HUES64 (cell line): ENCODE measurements around the gene TMEM187.

ENCODE experiments used
- H3K27ac ChIP-seq: 2 replicates; pipeline ENCODE4 v1.7.0; 2013; ENCODE audit warnings: low read depth, low read length, inconsistent platforms
- H3K27me3 ChIP-seq: 2 replicates; pipeline ENCODE4 v1.6.1; 2013; ENCODE audit warnings: mild to moderate bottlenecking, low read length; ENCODE audit not compliant: insufficient read depth
- H3K36me3 ChIP-seq: 2 replicates; pipeline ENCODE4 v1.6.1; 2013; ENCODE audit warnings: mild to moderate bottlenecking, low read length; ENCODE audit not compliant: insufficient read depth
- H3K4me1 ChIP-seq: 2 replicates; pipeline ENCODE4 v1.6.1; 2013; ENCODE audit warnings: mild to moderate bottlenecking, low read length, moderate library complexity; ENCODE audit not compliant: insufficient read depth
- H3K4me3 ChIP-seq: 2 replicates; pipeline ENCODE4 v1.5.1; 2013; ENCODE audit warnings: mild to moderate bottlenecking, low read length, moderate library complexity
- H3K9ac ChIP-seq: 2 replicates; pipeline ENCODE4 v1.6.1; 2013; ENCODE audit warnings: mild to moderate bottlenecking, low read depth, low read length
- H3K9me3 ChIP-seq: 2 replicates; pipeline ENCODE4 v1.6.1; 2013; ENCODE audit warnings: low read depth, low read length; ENCODE audit not compliant: insufficient read depth
- WGBS: fragments of 150-250, 120-280 bp; methylation state at CpG from one replicate; pipeline ENCODE4 v1.1.7; 2013; ENCODE audit warnings: missing lambda C conversion rate; 5-methylcytosine and 5-hydroxymethylcytosine counted together

TMEM187 gene

GRCh38 chrX:153967536-153968224 is 4.9 kb upstream of the TMEM187 start:
- Histone ChIP-seq H3K4me1 (0 out of 2 replicates have a peak, but pooled peaks cover 12% of the 10 kb centered on the region), H3K9me3 (no peaks in the 10 kb centered on the region), H3K27ac (no peak overlapping the region), H3K27me3 (no peaks in the 10 kb centered on the region), H3K36me3 (peaks cover 35% of the 10 kb centered on the region), H3K9ac (no peak overlapping the region), H3K4me3 (peak overlapping the region; percentile 100; the same call in 1 of the 2 replicates)
- 79% methylated on average over 16 of the region's 16 CpGs for WGBS

GRCh38 chrX:153968255-153968654 is 4.3 kb upstream of the TMEM187 start:
- 0 out of 2 replicates have a peak, but pooled peaks cover 12% of the 10 kb centered on the region for H3K4me1 ChIP-seq
- no peaks in the 10 kb centered on the region for H3K27me3 ChIP-seq
- H3K9me3 ChIP-seq: no peaks in the 10 kb centered on the region
- 0 out of 2 replicates have a peak overlapping the region, but pooled peaks have one; percentile 14 for H3K9ac ChIP-seq
- 43% methylated on average over 9 of the region's 9 CpGs for WGBS
- peaks cover 30% of the 10 kb centered on the region for H3K36me3 ChIP-seq
- peak overlapping the region; percentile 100 for H3K4me3 ChIP-seq
- H3K27ac ChIP-seq: no peak overlapping the region

DNA sequence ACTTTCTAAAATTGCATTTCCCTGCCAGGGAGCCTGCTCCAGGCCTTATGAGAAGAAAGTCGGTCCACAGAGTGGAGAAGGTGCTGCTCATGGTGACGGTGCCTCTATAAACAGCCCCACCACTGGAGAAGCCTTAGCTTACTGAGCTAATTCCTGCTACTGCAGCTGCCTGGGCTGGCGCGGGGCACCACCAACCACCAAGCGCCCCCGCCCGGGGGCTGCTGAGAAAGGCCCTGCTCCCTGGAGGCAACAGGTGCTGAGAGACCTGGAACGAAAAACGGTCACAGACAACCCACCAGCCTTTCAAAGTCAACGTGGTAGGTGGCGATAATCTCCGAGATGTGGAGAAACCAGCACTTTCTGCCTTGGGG is 3.8 kb upstream of the TMEM187 start:
- Histone ChIP-seq H3K9ac (peak overlapping the region; percentile 26; the same call in 1 of the 2 replicates), H3K4me1 (0 out of 2 replicates have a peak, but pooled peaks cover 12% of the 10 kb centered on the region), H3K9me3 (no peaks in the 10 kb centered on the region), H3K27me3 (no peaks in the 10 kb centered on the region), H3K4me3 (peak overlapping the region; percentile 100), H3K36me3 (peaks cover 25% of the 10 kb centered on the region), H3K27ac (no peak overlapping the region)
- WGBS: 20% methylated on average over 7 of the region's 12 CpGs

DNA sequence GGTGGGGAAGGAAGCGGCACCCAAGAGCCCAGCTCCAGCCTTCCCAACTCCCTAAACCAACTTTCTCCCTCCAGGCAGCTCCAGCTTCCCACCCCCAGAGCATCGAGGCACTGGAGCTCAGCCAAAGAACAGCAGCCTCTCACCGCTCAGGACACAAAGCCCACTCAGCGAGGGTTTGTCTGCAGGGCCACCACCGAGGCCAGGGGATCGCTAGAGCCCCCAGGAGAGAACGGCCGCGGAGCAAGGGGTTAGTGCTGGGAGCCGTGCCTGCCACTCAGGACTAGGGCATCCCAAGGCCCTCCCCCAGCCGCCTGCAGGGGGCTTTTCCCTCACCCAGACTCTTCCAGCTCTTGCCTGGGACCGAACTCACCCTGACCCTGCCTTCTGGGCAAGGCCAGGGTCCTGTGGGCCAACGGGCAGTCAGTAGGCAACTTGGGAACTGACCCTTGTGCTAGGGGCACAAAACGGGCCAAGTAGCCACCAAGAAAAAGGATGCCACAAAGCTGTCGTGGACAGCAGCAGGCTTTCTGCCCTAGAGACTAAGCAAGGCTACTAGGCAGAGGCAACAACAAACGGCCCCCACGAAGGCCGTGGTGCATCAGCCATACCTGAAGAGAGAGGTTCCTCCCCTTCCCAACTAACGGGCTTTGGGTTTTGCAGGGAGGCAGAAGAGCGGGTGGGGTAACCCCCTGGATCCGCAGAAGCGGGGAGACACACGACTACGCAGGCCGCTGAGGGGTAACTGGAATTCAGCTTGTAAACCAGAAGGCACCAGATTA is 3.2 kb upstream of the TMEM187 start:
- H3K27me3 ChIP-seq: no peaks in the 10 kb centered on the region
- H3K27ac ChIP-seq: no peak overlapping the region; the same call in 1 of the 2 replicates

GRCh38 chrX:153969904-153970356 is 2.6 kb upstream of the TMEM187 start:
- H3K4me1 ChIP-seq: 0 out of 2 replicates have a peak, but pooled peaks cover 12% of the 10 kb centered on the region
- peak overlapping the region; percentile 100 for H3K4me3 ChIP-seq

More for the DNA sequence above, 3.2 kb upstream of the TMEM187 start:
- Histone ChIP-seq H3K9ac (peak overlapping the region; percentile 26; the same call in 1 of the 2 replicates), H3K4me3 (peak overlapping the region; percentile 100), H3K36me3 (peaks cover 19% of the 10 kb centered on the region; the same call in 1 of the 2 replicates), H3K4me1 (0 out of 2 replicates have a peak, but pooled peaks cover 12% of the 10 kb centered on the region), H3K9me3 (no peaks in the 10 kb centered on the region)
- WGBS: 5% methylated on average over 23 of the region's 25 CpGs

DNA sequence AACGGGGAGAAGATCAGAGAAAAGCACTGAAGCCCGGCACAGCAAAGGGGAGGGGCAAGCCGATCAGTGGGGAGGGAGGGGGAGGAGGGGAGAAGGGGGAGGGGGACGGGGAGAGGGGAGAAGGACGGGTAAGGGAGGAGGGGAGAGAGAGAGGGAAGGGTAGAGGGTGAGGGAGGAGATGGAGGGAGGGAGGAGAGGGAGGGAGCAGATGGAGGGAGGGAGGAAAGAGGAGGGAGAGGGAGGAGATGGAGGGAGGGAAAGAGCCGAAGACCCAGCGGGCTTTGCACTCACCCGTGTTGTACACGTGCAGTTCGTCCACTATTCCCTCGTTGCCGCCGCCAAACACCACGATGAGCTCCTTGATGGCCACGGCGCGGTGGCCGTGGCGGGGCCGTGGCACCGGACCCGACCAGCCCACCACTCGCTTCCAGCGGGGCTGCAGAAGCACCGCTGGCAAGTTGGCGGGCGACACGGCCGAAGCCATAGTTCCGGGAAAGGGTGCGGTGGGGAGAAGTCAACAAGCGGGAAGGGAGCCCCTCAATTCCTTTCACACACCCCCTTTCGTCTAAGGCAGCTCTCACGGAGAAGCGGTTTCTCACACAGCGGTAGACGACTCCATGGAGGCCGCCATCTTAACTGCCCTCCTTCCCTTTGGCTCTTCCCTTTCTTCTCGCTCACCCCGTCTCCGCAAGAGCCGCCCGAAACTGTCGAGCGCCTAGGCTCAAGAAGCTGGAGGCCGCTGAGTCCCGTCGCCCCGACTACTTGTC is 2.0 kb upstream of the TMEM187 start:
- H3K27ac ChIP-seq: peak overlapping the region; percentile 100
- no peaks in the 10 kb centered on the region for H3K27me3 ChIP-seq
- under 1% methylated on average over 44 of the region's 49 CpGs for WGBS
- H3K9me3 ChIP-seq: no peaks in the 10 kb centered on the region
- peak overlapping the region; percentile 100 for H3K9ac ChIP-seq
- H3K4me1 ChIP-seq: 0 out of 2 replicates have a peak, but pooled peaks cover 12% of the 10 kb centered on the region
- peaks cover 15% of the 10 kb centered on the region; the same call in 1 of the 2 replicates for H3K36me3 ChIP-seq
- H3K4me3 ChIP-seq: peak overlapping the region; percentile 100

More at GRCh38 chrX:153969904-153970356, 2.6 kb upstream of the TMEM187 start:
- 1% methylated on average over 13 of the region's 26 CpGs for WGBS
- no peaks in the 10 kb centered on the region for H3K27me3 ChIP-seq
- H3K9me3 ChIP-seq: no peaks in the 10 kb centered on the region
- no peak overlapping the region for H3K9ac ChIP-seq
- H3K36me3 ChIP-seq: peaks cover 15% of the 10 kb centered on the region; the same call in 1 of the 2 replicates
- H3K27ac ChIP-seq: no peak overlapping the region

DNA sequence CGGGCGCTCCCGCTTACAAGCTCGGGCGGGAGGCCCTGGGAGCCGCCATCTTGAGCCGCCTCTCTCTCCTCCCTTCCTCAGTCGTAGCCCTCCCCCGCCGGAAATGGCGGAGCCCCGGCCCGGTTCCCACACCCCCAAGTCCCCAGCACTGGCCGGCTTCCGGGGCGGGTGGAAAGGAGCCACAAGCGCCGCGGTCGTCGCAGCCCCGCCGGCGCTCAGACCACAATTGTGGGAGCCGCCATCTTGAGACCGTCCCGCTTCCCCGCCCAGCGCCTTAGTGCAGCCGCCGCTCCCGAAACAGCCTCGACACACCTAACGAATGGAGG is 1.5 kb upstream of the TMEM187 start:
- H3K4me1 ChIP-seq: 0 out of 2 replicates have a peak, but pooled peaks cover 12% of the 10 kb centered on the region
- peaks cover 15% of the 10 kb centered on the region; the same call in 1 of the 2 replicates for H3K36me3 ChIP-seq
- no peaks in the 10 kb centered on the region for H3K9me3 ChIP-seq
- no peaks in the 10 kb centered on the region for H3K27me3 ChIP-seq
- peak overlapping the region; percentile 100 for H3K9ac ChIP-seq
- H3K4me3 ChIP-seq: peak overlapping the region; percentile 100
- WGBS: 0% methylated on average over 34 of the region's 34 CpGs
- peak overlapping the region; percentile 100 for H3K27ac ChIP-seq

DNA sequence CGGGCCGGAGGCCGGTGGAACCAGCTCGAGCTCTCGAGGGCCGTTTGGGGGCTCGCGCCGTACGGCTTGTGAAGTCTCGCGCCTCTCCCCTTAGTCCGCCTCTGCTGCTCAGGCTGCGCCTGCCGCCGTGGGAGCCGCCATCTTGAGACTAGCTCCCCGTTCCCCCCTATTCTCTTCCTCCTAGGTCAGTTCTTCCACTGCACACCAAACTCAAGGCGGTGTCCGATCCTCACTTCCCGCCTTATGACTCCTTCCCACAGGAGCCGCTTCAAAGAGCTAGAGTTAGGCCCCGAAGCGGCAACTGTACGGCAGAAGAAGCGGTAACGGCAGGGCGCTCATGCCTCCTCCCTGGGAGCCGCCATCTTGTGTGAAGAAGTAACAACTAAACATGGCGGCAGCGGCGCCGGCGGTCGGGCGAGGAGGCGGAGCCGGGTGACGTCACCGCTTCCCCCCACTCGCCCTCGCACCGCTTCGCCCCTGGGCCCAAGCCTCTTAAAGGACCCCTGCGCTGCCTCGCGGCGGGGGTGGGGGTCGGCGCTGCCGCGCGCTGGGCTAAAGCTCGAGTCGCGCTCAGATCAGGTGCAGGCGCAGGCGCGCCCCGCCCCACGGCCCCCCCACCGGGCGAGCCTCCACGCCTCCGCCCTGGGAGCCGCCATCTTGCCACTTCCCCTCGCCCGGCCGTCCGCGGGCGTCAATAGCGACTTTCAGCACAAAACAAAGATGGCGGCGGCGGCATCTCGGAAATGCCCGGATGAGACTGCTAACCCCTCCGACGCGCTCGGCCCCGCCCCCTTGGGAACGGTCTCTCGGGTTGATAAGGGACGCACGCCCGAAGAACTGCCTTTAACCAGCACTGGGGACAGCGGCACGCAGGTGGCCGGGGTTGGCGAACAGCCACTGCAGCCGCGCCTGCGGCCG is 845 bp upstream of the TMEM187 start, which contains the start of gene HCFC1:
TSS of gene HCFC1 (minus strand) at position 369 of the 918 bp plus-strand sequence. CDS start 978 bp downstream, outside the sequence.
- Histone ChIP-seq H3K9ac (peak within 1 kb of the TSS; percentile 100), H3K4me3 (peak within 1 kb of the TSS; percentile 100), H3K27ac (peak within 1 kb of the TSS; percentile 100), H3K9me3 (no peaks in the 10 kb centered on the region), H3K27me3 (no peaks in the 10 kb centered on the region), H3K4me1 (0 out of 2 replicates have a peak, but pooled peaks cover 10% of the 10 kb centered on the region), H3K36me3 (peaks cover 15% of the 10 kb centered on the region; the same call in 1 of the 2 replicates)
- under 1% methylated on average over 96 of the region's 96 CpGs for WGBS

GRCh38 chrX:153973127-153974002 is 811 bp downstream of the TMEM187 start:
- Histone ChIP-seq H3K9me3 (no peaks in the 10 kb centered on the region), H3K4me1 (no peaks in the 10 kb centered on the region), H3K27me3 (no peaks in the 10 kb centered on the region), H3K9ac (peak overlapping the region; percentile 100), H3K4me3 (peak overlapping the region; percentile 100), H3K36me3 (peaks cover 5% of the 10 kb centered on the region; the same call in 1 of the 2 replicates), H3K27ac (peak overlapping the region; percentile 100)
- 75% methylated on average over 13 of the region's 20 CpGs for WGBS
